NCI-H748 (cell line): ENCODE data around the gene DOK3.

Experiments
- DNase-seq: peaks from one replicate; lab custom pipeline; 2025; ENCODE audit not compliant: unreplicated experiment; lab: John Stamatoyannopoulos, UW

The DOK3 gene

DNA sequence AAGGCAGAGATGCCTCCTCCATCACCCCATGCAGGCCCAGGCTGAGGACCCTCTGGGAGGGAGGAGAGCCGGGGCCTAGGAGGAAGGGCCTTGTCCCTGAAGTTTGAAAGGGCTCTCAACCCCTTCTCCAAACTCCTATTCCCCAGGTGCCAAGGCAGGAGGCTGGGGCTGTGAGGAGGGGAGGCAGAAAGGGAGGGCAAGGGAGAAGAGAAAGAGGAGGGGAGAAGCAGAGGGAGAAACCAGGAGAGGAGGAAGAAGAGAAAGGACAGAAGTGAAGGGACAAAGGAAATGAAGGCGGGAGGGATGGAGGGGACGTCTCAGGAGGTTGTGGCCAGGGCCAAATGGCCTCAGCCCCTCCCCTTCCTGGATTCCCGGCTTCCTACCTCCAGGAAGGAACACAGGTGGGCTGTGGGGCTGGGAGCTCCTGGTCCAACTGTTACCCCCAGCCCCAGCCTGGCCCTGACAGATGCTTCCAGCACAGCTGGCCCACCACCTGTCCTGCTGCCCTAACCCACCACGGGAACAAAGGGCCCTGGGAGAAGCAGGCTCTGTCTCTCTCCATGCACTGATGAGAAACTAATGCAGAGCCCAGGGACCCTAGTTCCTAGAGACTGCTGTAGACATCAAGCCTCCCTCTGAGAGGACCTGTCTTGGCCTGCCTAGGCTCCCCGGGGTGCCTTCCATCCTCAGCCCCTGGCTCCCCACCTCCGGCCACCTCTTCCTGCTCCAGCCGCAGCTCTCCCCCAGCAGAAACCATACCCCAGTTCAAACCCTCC, 39.7 kb downstream of the DOK3 start:
- DNase-seq, result no peak

DNA sequence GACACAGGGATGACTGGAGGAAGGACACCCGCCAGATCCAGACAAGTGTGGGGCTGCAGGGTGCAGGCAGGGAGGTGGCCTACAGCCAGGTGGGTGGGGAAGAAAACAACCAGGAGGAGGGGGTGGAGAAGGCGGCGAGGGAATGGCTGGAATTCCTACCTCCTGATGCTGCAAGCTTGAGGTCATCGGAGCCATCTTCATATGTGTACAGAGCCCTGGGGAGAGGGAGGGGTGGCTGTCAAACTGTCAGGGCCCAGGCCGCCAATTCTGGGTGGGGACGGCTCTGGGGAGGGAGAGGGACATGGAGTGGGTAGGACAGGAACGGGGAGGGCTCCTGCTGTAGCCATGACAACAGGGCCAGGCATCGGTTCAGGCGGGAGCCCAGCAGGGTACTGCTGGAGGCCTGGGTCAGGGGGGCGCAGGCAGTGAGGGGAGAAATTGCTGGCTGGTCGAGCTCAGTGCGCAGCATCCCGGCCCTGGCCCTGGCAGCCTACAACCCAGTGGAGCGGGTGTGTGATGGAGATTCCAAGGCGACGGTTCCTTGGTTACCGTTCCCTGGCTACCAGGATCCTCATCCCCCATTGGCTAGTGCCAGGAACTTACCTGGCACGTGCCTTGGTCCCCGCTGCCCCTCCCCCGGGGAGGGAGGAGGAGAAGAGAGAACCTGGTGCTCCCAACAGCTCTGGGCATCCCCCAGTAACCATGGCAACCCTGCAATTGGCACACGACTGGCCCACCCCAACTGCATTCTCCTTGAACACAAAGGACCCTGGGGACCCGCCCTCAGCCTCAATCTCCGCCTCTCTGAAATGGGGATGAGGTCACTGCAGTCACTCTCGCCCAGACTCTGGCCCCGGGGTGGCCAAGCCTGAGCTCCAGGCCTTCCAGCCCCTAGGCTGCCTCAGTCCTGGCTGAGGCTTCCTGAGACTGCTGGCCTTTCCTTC, 40.7 kb downstream of the DOK3 start:
- DNase-seq, result peak; percentile 89

DNA sequence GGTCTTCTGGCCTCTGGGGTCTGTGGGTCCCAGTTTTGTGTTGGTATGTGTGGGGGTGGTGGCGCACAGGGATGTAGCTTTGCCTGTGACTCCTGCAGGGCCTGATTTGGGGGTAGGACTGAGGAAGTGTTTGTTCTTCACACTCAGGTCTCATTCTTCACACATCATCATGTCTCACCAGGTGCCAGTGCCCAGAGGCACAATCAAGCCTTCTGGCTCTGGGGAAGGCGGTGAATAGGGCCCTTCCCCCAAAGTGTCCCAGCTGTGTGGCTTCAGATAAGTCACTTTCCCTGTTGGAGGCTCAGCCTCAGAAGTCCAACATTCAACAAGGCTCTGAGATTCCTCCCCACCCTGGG, 41.3 kb downstream of the DOK3 start:
- DNase-seq, result no peak

DNA sequence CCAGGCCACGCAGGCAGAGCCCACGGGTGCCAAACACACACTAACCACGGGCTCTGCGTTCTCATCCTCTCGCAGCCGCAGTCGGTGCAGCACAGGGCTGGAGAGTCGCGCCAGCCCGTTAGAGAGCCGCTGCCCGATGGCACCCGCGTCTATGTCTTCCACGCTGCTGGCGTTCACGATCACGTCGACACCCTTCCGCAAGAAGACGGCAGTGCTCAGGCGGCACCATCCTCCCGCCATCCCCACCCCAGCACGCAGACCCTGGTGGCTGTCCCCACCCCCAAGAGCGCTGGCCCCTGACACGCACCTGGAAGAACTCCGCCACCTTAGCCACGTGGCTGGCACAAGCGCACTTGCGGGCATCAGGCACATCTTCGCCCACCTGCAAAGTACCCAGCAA, 42.2 kb downstream of the DOK3 start:
- no peak for DNase-seq

DNA sequence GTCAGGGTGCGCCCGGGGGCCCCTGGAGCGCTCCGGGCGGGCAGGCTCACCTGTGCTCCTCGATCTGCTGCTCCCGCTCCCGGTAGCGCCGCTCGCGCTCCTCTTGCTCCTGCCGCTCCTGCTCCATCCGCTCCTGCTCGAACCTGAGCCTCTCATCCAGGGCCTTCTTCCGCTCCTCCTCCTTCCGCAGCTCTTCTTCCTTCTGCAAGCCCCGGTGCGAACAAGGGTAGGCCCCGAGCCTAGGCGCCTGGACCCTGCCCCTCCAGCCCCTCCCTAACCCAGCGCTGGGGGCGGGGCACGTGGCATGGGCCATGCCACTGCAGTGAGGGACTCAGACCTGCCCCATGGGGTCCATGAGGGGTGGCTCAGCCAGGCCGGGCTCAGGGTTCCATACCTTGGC, 42.8 kb downstream of the DOK3 start:
- no peak for DNase-seq

DNA sequence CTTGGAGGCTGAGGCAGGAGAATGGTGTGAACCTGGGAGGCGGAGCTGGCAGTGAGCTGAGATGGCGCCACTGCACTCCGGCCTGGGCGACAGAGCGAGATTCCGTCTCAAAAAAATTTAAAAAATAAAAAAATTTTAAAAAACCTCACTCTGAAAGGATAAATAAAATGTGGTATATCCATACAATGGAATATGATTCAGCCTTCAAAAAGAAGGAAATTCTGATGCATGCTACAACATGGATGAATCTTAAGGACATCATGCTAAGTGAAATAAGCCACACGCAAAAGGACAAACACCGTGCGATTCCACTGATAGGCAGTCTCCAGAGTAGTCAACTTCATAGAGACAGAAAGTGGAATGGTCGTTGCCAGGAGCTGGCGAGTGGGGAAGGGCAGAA, 44.6 kb downstream of the DOK3 start:
- DNase-seq, result no peak

DNA sequence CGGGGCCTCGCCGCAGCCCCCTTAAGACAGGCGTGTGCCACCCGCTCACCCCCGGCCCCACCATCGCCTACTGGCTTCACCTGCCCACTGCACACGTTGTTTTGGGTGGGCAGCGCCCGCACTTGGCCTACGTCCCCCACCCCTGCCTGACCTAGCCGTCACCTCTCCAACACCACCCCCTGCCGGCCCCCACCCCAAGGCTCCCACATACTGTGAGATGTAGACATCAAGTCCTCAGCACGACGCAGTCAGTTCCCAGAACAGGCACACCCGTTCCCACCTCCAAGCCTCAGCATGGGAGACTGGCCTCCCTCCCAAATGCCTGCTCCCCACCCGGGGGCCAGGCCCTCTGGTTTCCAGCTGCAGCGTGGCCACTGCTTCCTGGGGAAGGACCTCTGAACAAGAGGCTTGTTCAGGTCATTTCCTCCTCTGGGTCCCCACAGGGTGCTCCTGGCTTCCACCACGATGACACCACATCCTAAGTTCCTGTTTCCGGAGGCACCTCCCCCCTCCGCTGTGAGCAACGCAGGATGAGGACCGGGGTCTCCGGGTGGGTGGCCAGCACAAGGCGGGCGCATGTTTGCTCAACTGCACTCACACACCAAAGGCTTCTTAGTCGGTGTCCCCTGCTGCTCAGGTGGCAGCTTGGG, 47.5 kb downstream of the DOK3 start:
- DNase-seq, result no peak

DNA sequence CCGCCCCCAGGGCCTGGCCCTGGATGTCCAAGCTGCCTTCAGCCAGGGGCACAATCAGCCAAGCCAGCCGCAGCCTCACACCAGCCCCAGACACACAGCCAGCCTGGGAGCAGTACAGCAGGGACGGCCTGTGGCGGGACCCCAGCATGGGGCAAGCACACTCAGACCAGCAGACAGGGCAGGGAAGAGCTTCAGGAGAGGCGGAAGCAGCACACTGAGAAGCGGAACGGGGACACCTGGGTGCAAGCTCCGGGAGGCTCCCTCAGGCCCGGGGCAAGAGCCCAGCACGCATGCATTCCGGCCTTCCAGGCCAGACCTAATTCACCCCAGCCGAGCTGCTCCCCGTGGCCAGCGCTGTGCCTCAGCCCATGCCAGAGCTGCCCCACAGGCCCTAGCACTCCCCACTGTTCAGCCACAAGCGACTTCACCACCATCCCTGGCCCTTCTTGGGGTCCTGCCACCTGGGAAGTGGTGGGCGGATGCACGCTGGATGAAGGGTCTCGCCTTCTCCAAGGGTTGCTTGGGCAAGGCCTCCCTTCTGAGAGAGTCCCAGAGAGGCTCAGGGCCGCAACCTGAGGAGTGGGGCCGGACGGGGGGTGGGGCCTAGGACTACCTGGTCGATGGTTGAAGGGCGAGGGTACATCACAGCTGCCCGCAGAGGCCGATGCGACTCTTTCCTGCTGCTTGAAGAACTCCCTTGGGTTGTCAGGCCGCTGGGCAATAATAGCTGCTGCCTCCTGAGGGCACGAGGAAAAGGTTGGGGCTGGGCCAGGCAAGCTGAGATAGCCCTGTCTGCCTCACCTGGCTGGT, 49.6 kb downstream of the DOK3 start:
- DNase-seq, result no peak

DNA sequence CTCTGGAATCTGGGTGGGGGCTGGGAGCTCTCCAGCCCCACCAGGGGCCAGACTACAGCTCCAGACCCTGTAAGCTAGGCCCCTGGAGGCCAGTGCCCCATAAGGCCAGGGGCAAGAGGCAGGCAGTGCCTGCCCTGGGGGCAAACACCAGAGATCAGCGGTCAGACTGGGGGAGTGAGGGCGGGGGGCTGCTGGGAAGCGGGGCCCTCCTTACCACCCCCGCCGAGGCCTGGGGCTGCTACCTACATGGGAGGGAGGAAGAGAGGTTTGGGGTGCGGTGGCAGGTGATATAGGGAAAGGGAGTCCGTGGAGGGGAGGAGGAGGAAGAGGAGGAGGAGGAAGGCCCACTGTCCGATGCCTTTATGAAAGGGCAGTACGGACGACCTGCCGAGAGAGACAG, 50.3 kb downstream of the DOK3 start:
- no peak for DNase-seq

DNA sequence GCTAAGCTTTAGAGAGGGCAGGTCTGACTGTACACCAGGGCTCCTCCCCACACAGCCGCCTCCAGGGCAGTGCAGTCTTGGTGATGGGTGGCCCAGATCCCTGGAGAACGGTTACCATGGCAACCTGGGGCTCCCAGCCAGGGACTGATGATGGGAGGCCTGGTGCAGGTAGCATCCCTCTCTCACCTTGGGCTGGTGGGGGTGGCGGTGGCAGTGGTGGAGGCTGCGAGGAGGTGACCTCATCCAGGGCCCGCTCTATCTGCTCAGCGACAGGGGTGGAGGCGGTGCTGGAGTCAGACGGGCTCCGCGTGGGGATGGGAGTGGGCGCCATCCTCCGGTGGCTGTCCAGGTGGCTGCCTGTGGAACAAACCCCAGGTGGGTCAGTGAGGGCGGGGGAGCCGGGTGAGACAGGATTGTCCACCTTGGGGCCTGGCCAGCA, 50.7 kb downstream of the DOK3 start:
- no peak for DNase-seq

DNA sequence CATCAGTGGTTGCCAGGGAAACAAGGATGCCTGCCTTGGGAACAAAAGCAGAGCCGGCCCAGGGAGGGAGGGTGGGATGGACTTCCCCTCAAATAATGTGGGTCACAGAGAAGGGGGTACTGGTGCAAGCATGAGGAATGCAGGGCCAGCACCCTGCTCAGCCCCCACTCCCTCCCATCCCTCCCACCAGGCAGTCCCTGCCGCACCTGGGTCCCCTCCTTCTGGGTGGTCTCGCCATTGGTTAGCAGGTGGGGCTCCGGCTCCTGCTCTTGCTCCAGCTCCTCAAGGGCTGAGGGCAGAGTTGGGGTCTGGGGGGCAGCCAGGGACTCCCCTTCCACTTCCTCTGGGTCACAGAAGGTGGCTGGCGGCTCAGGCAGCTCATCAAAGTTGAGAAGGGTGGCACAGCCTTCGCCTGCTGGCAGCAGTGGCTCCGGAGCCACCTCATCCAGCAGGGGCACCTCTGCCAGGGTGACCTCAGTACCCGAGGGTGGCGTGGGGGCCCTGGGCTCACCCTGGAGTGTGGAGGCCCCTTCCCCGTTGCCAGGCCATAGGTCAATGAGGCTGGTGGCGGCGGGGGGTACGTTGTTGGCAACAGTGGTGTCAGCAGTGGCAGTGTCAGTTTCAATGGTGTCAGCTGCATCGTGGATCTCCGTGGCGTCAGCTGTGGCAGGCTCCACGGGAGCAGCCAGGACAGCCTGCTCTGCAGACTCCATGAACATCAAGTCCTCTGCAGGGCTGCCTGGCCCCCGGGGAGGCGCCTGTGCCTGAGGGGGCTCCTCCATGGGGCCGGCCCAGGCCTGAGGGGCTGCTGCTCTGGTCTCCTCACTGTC, 51.6 kb downstream of the DOK3 start:
- DNase-seq, result no peak

DNA sequence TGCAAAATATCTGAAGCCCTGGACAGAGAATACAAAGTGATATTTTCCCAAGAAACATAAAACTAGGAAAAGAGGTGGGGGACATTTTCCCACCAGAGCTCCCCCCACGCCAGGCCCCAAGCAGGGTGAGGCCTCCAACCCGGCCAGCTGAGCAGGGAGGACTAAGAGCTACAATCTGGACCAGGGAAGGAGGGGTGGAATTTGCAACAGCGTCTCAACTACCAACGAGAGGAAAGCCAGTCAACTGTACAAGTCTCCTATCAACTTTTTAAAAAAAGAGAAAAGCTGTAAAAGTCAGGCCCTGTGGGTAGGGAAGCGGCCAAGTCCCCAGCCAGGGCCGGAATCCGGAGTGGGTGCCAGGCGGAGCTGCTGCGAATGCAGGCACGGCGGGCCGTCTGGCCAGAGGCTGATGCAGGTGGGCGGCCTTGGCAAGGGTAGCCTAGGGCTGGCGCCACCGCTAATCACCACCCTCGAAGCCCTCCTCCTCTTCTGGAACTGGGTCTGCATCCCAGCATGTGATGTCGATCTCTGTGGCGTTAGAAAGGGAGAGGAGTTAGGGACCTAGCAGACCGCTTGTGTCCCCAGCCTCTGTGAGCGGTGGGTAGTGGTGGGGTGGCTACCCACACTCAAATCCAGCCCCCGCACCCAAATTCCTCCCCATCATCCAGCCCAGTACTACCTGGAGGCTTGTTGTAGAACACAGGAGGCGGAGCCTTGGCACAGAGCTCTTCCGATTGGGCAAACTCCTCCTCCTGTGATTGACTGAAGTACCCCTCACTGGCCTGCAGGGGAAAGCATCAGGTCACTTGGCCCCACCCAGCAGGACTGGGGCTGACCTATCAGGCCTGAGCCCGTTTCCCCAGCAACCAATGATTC, 52.4 kb downstream of the DOK3 start:
- peak; percentile 98 for DNase-seq

DNA sequence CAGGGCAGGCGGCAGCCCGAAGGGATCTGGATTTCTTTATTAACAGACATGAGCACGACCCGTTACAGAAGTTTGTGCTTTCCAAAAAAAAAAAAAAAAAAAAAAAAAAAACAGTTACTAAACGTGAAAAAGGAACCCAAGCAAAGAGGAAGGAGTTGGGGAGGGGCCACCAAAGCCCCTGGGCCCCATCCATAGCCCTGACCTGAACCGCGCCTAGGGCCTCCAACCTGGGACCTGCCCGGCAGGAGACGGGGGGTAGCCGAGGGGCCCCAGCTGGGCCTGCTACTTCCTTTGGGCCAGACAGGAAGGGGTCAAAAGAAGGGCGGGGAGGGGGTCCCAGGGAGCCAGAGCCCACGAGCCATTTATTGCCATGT, 53.0 kb downstream of the DOK3 start:
- DNase-seq, result no peak

DNA sequence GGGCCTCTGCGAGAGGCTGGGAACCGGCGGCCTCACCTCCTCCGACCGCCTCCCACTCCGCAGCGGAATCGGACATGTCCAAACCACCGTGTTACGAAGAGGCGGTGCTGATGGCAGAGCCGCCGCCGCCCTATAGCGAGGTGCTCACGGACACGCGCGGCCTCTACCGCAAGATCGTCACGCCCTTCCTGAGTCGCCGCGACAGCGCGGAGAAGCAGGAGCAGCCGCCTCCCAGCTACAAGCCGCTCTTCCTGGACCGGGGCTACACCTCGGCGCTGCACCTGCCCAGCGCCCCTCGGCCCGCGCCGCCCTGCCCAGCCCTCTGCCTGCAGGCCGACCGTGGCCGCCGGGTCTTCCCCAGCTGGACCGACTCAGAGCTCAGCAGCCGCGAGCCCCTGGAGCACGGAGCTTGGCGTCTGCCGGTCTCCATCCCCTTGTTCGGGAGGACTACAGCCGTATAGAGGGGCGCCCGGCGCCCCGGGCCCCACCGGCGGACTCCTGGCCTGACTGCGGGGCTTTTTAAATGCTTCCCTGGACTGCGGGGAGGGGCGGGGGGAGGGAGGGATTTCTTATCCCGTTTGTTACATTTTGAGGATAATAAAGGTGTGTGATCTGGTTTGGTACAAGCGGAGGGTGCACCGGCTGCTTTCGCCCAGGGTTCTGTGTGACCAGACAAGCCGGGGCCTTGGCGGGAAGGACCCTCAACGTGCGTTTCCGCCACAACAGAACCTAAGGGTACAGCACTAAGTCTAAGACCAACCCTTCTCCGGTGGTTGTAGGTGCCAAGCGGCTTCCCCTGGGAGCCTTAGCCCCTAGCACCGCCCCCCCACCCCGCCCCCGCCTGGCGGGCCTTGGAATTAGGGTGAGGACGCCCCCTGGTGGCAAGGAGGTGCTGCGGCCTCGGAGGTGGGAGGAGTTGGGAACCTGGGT, 53.7 kb downstream of the DOK3 start:
- peak; percentile 95 for DNase-seq

DNA sequence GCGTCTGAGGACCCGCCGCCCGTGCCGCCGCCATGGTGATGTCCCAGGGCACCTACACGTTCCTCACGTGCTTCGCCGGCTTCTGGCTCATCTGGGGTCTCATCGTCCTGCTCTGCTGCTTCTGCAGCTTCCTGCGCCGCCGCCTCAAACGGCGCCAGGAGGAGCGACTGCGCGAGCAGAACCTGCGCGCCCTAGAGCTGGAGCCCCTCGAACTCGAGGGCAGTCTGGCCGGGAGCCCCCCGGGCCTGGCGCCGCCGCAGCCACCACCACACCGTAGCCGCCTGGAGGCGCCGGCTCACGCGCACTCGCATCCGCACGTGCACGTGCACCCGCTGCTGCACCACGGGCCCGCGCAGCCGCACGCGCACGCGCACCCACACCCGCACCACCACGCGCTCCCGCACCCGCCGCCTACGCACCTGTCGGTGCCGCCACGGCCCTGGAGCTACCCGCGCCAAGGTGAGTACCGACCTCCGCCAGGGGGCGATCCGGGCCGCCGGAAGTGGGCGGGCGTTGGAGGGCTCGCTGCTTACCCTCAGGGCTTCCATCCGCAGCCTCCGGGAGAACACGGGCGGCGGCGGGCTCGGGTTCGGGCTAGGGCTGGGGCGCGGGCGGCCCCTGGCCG, 54.5 kb downstream of the DOK3 start:
- peak; percentile 90 for DNase-seq

DNA sequence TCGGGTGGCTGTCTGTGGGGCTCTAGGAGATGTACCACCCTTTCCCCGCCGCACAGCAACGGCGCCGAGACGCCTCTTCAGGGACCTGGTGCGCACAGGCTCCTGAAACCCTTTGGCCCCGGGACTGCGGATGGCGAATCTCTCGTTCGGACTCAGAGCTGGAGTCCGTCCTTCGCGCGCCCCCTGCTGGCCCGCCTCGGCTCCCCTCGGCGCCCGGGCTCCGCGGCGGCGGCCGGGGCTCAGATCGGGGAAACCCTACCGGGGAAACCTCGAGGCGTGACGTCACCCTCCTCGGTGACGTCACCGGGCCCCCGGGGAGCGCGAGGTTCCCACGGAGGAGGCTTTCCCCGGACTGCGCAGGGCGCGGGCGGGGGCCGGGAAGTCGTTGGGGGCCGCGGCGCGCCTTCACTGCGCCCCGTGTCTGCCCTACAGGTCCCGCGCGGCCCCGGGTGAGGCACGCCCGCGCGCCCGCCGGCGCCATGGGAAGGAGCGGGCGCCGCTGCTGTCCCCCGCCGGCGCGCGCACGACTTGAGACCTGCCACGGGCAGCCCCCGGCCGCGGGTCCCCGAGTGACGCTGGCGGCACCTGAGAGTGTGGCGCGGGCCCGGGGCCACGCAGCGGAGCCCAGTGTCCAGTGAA, 55.1 kb downstream of the DOK3 start:
- DNase-seq, result peak; percentile 91

DNA sequence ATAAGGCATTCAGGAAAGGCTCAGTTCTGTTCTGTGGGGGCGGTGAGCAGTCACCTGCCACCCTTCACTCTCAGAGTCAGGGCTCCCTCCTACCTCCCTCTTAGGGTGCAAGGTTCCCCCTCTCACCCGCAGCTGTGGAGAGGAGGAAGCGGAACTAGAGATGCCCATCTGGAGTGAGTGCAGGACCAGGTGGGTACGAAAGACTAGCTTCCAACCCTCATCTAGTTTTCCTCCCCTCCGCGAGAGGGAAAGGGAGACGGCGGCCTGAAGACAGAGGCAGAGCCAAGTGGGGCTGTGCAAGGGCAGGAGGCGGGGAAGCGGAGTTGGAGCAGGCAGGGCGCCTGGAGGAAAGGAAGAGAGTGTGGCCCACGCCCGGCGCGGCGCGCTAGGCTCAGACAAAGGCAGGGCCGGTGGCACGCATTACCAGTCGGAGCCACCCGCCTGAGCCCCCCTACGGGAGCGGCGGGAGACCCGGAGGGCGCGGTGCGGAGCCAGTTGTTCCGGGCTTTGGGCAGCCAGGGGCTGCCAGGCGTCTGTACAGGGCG, 55.7 kb downstream of the DOK3 start:
- DNase-seq, result peak; percentile 80
